Measurements from ENCODE around the gene NSUN3. TPM values are rescaled to one million over a fixed set of nuclear protein-coding genes. Genes with fewer than 3 reads are reported as not detected.

NSUN3 gene
- total and polyA plus RNA-seq, 10 of the 15 experiments (the other 5 are each of a cell fraction or from before 2014, with no cell fraction given), result 9.1 to 20.3 (median 11.7) TPM

- no peak; the same call in 1 of the 2 replicates for TF ChIP-seq TCF12 (IDR thresholded peaks at IDR 0.05; ENCODE audit: low read depth, low read length)
- TF ChIP-seq ZNF217 (IDR thresholded peaks at IDR 0.05), result no peak
- TF ChIP-seq BCL3 (IDR thresholded peaks at IDR 0.05; ENCODE audit: borderline replicate concordance, insufficient read depth, low read depth, low read length, poor library complexity, severe bottlenecking), result no peak
- TF ChIP-seq, protein P1, sequence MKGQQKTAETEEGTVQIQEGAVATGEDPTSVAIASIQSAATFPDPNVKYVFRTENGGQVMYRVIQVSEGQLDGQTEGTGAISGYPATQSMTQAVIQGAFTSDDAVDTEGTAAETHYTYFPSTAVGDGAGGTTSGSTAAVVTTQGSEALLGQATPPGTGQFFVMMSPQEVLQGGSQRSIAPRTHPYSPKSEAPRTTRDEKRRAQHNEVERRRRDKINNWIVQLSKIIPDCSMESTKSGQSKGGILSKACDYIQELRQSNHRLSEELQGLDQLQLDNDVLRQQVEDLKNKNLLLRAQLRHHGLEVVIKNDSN (IDR thresholded peaks at IDR 0.05; ENCODE audit: borderline replicate concordance, extremely low read length, insufficient read depth, low read depth, low read length), result no peak
- no peak for TF ChIP-seq SUZ12 (IDR thresholded peaks at IDR 0.05; ENCODE audit: unreplicated experiment)
- peak; percentile 48; the same call in 1 of the 2 replicates for TF ChIP-seq MXI1 (IDR thresholded peaks at IDR 0.05; ENCODE audit: low read depth, low read length)
- no peak for TF ChIP-seq FOXK2 (IDR thresholded peaks at IDR 0.05)
- TF ChIP-seq, protein P2, sequence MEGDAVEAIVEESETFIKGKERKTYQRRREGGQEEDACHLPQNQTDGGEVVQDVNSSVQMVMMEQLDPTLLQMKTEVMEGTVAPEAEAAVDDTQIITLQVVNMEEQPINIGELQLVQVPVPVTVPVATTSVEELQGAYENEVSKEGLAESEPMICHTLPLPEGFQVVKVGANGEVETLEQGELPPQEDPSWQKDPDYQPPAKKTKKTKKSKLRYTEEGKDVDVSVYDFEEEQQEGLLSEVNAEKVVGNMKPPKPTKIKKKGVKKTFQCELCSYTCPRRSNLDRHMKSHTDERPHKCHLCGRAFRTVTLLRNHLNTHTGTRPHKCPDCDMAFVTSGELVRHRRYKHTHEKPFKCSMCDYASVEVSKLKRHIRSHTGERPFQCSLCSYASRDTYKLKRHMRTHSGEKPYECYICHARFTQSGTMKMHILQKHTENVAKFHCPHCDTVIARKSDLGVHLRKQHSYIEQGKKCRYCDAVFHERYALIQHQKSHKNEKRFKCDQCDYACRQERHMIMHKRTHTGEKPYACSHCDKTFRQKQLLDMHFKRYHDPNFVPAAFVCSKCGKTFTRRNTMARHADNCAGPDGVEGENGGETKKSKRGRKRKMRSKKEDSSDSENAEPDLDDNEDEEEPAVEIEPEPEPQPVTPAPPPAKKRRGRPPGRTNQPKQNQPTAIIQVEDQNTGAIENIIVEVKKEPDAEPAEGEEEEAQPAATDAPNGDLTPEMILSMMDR (IDR thresholded peaks at IDR 0.05 in 2 of 3, conservative IDR thresholded peaks at IDR 0.05 in 1 of 3; ENCODE audit: control insufficient read depth in 2 of 3, extremely low read depth in 1 of 3, insufficient read depth in 1 of 3, low read depth in 3 of 3, low read length in 3 of 3), result no peak
- peak in 1 of 2 experiments; percentile 19; a peak in 1 of 4 replicates for TF ChIP-seq ETV6 (conservative IDR thresholded peaks at IDR 0.05 in 1 of 2, IDR thresholded peaks at IDR 0.05 in 1 of 2; ENCODE audit: borderline replicate concordance in 1 of 2, low read depth in 1 of 2)
- peak; percentile 74 for TF ChIP-seq SMAD1 (IDR thresholded peaks at IDR 0.05; ENCODE audit: low read depth, partially characterized antibody)
- TF ChIP-seq, protein P3, sequence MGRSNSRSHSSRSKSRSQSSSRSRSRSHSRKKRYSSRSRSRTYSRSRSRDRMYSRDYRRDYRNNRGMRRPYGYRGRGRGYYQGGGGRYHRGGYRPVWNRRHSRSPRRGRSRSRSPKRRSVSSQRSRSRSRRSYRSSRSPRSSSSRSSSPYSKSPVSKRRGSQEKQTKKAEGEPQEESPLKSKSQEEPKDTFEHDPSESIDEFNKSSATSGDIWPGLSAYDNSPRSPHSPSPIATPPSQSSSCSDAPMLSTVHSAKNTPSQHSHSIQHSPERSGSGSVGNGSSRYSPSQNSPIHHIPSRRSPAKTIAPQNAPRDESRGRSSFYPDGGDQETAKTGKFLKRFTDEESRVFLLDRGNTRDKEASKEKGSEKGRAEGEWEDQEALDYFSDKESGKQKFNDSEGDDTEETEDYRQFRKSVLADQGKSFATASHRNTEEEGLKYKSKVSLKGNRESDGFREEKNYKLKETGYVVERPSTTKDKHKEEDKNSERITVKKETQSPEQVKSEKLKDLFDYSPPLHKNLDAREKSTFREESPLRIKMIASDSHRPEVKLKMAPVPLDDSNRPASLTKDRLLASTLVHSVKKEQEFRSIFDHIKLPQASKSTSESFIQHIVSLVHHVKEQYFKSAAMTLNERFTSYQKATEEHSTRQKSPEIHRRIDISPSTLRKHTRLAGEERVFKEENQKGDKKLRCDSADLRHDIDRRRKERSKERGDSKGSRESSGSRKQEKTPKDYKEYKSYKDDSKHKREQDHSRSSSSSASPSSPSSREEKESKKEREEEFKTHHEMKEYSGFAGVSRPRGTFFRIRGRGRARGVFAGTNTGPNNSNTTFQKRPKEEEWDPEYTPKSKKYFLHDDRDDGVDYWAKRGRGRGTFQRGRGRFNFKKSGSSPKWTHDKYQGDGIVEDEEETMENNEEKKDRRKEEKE (IDR thresholded peaks at IDR 0.05), result no peak
- TF ChIP-seq MLLT1 (IDR thresholded peaks at IDR 0.05), result no peak; the same call in 1 of the 2 replicates
- no peak for TF ChIP-seq MYC (IDR thresholded peaks at IDR 0.05; ENCODE audit: insufficient read depth, insufficient read length, insufficient replicate concordance, low read length, severe bottlenecking)
- TF ChIP-seq, protein P4, sequence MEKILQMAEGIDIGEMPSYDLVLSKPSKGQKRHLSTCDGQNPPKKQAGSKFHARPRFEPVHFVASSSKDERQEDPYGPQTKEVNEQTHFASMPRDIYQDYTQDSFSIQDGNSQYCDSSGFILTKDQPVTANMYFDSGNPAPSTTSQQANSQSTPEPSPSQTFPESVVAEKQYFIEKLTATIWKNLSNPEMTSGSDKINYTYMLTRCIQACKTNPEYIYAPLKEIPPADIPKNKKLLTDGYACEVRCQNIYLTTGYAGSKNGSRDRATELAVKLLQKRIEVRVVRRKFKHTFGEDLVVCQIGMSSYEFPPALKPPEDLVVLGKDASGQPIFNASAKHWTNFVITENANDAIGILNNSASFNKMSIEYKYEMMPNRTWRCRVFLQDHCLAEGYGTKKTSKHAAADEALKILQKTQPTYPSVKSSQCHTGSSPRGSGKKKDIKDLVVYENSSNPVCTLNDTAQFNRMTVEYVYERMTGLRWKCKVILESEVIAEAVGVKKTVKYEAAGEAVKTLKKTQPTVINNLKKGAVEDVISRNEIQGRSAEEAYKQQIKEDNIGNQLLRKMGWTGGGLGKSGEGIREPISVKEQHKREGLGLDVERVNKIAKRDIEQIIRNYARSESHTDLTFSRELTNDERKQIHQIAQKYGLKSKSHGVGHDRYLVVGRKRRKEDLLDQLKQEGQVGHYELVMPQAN (conservative IDR thresholded peaks at IDR 0.05), result peak; percentile 52; the same call in 1 of the 2 replicates
- no peak for TF ChIP-seq STAT3 (IDR thresholded peaks at IDR 0.05; ENCODE audit: low read depth, low read length)
Measured at GRCh38 chr3:94062513-94063404, at the start of gene NSUN3, which contains the start of gene DHFR2 (continued).
